ENCODE measurements around the gene EXOC4. TPM values are rescaled to one million over a fixed set of nuclear protein-coding genes. Genes with fewer than 3 reads are reported as not detected.

EXOC4 gene
- total and polyA plus RNA-seq, 2 donors (not counting 3 experiments of a cell fraction or from before 2014, with no cell fraction given) = 20.3 to 73.1 TPM

DNA sequence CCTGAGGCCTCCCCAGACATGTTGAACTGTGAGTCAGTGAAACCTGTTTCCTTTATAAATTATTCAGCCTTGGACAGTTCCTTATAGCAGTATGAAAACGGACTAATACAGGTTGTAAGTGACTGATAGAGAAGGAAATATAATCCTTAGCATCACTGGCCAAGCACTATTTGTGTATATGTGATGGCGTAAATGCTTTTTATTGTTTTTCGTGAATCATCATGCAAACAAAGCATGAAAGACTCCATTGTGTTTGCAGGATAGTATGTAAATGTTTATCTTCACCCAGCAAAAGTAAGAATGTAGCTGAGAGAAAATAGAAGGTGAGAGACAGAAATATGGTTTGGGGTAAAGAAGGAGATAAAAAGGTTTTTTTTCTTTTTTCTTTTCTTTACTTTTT lies 781.8 kb downstream of the EXOC4 start:
- H3K9me3 ChIP-seq (replicated peaks; ENCODE audit: control insufficient read depth, insufficient read depth, low read length) = no peaks in the 10 kb centered on the region
- no peak overlapping the region for H3K27ac ChIP-seq (ENCODE audit: insufficient read depth, low read depth, low read length)
- no peaks in the 10 kb centered on the region for H3K36me3 ChIP-seq (ENCODE audit: control insufficient read depth in 2 of 2, extremely low read depth in 1 of 2, insufficient read depth in 2 of 2, low read length in 2 of 2)
- intact Hi-C loops (cut with micrococcal nuclease) = no loop called here
- H3K27me3 ChIP-seq (ENCODE audit: control insufficient read depth in 2 of 2, insufficient read depth in 2 of 2, low read length in 2 of 2) = no peaks in the 10 kb centered on the region
- H4K20me1 ChIP-seq (replicated peaks; ENCODE audit: control insufficient read depth, extremely low read depth, insufficient read depth, low read length) = no peaks in the 10 kb centered on the region
- no peaks in the 10 kb centered on the region for H3K4me1 ChIP-seq (ENCODE audit: control insufficient read depth, extremely low read depth, insufficient read depth, low read length)
- dilution Hi-C loops (cut with MboI; ENCODE audit: extremely low pct_ligation_motif_present, low sequenced_read_pairs) = no loop called here
- no peaks in the 10 kb centered on the region for H3K79me2 ChIP-seq (ENCODE audit: control insufficient read depth, insufficient read depth, low read length)
- H3K9ac ChIP-seq (replicated peaks; ENCODE audit: extremely low read depth, insufficient read depth, low read length) = no peak overlapping the region
- ChIA-PET CTCF (interaction anchor here (0.6 to 1.1 kb wide), 2 partner anchors 12 to 234 kb away, joined by 3 read pairs; no protein-coding TSS in a partner anchor), POLR2A (no interaction called here)
- TF ChIP-seq FOS (IDR thresholded peaks at IDR 0.05; ENCODE audit: borderline replicate concordance, insufficient read depth, low read length) = no peak
- TF ChIP-seq GATA2 (IDR thresholded peaks at IDR 0.05; ENCODE audit: insufficient read depth, insufficient read length, low read depth, low read length) = no peak
- TF ChIP-seq EZH2 (IDR thresholded peaks at IDR 0.05; ENCODE audit: borderline replicate concordance, low read depth, low read length, severe bottlenecking) = no peak
- TF ChIP-seq JUN (IDR thresholded peaks at IDR 0.05; ENCODE audit: borderline replicate concordance, insufficient read depth, insufficient read length, low read depth) = no peak
- TF ChIP-seq, protein P1, sequence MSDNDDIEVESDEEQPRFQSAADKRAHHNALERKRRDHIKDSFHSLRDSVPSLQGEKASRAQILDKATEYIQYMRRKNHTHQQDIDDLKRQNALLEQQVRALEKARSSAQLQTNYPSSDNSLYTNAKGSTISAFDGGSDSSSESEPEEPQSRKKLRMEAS (IDR thresholded peaks at IDR 0.05; ENCODE audit: insufficient read depth, insufficient read length) = no peak
- no peak for TF ChIP-seq MYC (IDR thresholded peaks at IDR 0.05; ENCODE audit: low read depth, low read length)
- TF ChIP-seq, protein P2, sequence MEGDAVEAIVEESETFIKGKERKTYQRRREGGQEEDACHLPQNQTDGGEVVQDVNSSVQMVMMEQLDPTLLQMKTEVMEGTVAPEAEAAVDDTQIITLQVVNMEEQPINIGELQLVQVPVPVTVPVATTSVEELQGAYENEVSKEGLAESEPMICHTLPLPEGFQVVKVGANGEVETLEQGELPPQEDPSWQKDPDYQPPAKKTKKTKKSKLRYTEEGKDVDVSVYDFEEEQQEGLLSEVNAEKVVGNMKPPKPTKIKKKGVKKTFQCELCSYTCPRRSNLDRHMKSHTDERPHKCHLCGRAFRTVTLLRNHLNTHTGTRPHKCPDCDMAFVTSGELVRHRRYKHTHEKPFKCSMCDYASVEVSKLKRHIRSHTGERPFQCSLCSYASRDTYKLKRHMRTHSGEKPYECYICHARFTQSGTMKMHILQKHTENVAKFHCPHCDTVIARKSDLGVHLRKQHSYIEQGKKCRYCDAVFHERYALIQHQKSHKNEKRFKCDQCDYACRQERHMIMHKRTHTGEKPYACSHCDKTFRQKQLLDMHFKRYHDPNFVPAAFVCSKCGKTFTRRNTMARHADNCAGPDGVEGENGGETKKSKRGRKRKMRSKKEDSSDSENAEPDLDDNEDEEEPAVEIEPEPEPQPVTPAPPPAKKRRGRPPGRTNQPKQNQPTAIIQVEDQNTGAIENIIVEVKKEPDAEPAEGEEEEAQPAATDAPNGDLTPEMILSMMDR (IDR thresholded peaks at IDR 0.05; ENCODE audit: extremely low read depth in 1 of 2, insufficient read depth in 1 of 2, low read depth in 1 of 2, low read length in 2 of 2) = no peak
- no peak for TF ChIP-seq POLR2AphosphoS5 (IDR thresholded peaks at IDR 0.05; ENCODE audit: insufficient read depth, low read depth, low read length)
- no peak for TF ChIP-seq POLR2A (IDR thresholded peaks at IDR 0.05; ENCODE audit: low read depth, low read length)
- no peaks in the 10 kb centered on the region for H3K9me1 ChIP-seq (replicated peaks; ENCODE audit: control insufficient read depth, extremely low read depth, insufficient read depth, low read length)
- H3K4me2 ChIP-seq (ENCODE audit: insufficient read depth, low read length) = no peak overlapping the region
- no peak overlapping the region for H3K4me3 ChIP-seq (replicated peaks in 1 of 3; ENCODE audit: insufficient read depth in 1 of 3, low read depth in 1 of 3, low read length in 3 of 3)
- FAIRE-seq (no peak), DNase-seq (ENCODE audit: low read depth, low spot score) (no peak)
- no peak overlapping the region for H2AFZ ChIP-seq (ENCODE audit: low read depth, low read length)
- BruUV-seq (replicated peaks) = no TSS peak
